CMK (cell line): Measurements from ENCODE around the gene STAMBP.
"Not testable (repeated sequence)": the region's sequence is repeated elsewhere in the genome, so short reads cannot be mapped to it uniquely, and the experiment has no call there.

Source experiments
- DNase-seq: peaks from one replicate; pipeline ENCODE4 v3.0.0-alpha.2; 2010; ENCODE audit warnings: low read depth

Gene STAMBP

GRCh38 chr2:73837847-73838585, 9.3 kb downstream of the STAMBP start:
- DNase-seq, result no peak

DNA sequence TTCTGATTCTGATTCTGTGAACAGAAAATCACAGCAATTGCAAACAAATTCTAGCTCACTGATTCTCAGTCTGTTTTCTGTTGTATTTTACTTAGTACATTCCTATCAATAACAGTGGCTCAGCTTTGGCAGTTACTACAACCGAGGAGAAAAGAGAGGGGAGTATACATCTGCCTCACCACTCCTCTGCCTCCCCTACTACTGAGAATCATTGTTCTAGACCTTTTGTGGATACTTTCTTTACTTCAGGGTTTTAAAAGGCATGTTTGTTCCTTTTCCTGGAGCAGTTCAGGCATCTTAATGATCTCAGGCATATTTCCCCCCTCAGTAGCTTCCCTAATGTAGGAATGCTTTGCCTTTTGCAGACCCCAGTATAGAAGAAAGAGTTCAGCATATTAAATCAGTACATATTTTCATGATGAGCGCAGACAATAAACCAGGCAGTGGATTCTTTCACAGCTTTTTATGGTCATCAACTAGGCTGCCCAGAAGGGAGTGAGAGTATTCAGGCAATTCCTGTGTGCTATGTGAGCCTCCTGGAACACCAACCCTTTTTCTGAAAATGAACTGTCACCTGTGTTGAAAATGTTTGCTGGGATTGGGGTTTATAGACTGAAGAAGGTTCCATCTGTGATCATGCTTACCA, 10.3 kb downstream of the STAMBP start:
- DNase-seq, result no peak

DNA sequence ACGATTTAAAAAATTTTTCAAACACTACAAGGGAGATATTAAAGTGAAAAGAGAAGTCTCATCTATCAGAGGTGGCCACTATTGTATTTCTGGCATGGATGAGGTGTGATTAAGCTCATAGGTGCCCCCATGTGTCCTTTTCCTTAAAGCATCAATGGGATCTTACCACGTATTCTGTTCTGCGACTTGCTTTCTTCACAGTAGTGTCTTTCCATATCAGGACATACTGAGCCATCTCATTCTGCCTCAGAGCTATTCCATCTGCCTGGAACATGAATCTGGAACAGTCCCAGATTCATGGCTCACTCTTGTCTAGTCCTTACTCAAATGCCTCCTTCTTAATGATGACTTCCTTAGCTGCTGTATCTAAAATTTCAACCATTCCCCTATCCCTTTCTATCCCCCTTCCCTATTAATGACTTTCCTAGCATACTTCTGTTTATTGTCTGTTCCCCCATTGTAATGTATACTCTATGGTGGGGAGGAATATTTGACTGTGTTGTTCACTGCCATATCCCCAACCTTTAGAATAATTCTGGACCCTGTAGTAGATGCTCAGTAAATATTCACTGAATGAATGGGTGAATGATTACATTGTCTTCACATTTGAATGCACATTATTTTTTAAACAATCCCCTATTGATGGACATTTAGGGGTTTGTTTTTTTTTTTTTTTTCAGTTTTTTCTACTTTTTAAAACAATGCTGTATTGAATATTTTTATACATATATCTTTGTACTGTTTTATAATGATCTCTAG, 11.1 kb downstream of the STAMBP start:
- no peak for DNase-seq

- no peak for DNase-seq
These were observed 13.4 kb downstream of the STAMBP start for GRCh38 chr2:73841912-73842738.

- no peak for DNase-seq
These were observed 13.9 kb downstream of the STAMBP start for GRCh38 chr2:73842739-73843019.

- no peak for DNase-seq
These were observed 15.3 kb downstream of the STAMBP start for GRCh38 chr2:73844087-73844486.

DNA sequence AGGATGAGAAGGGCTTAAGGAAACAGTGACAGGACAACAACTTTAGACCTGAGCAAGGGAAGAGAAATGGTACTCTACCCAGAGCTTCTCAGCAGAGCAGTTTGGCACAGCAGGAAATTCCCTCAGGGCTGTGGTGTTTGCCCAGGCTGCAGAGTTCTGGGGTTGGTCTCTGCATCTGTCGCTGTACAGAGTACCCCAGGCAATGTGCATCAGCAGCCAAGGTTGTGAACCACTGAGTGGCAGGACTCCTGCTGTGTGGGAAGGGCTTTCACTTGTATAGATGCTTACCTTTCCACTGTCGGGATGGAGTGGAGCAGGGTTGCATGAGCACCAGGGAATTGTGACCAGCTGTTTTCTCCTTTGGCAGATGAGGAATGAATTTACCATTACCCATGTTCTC, 21.2 kb downstream of the STAMBP start:
- no peak for DNase-seq

DNA sequence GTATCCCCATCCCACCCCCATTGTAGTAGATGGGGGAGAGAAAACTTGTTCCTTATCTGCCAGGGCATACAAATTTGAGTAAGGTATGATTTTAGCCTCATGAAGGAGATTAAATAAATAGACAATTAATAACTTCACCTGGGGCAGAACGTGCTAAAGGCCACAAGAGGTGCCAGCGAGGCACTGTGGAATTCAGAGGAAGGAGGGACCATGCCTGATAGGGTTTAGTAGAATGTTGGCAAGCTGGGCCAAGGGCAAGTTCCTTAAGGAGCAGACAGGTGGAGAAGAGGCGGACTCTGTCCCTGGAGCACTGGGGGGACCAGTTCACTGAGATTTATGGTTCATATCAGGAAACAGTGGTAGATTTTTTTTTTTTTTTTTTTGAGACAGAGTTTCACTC, 22.5 kb downstream of the STAMBP start:
- DNase-seq, result no peak

- DNase-seq, result no peak
These were observed 23.3 kb downstream of the STAMBP start for GRCh38 chr2:73852020-73852419.

GRCh38 chr2:73855526-73855925, 26.8 kb downstream of the STAMBP start:
- DNase-seq, result no peak

GRCh38 chr2:73856214-73856613, 27.5 kb downstream of the STAMBP start:
- no peak for DNase-seq

DNA sequence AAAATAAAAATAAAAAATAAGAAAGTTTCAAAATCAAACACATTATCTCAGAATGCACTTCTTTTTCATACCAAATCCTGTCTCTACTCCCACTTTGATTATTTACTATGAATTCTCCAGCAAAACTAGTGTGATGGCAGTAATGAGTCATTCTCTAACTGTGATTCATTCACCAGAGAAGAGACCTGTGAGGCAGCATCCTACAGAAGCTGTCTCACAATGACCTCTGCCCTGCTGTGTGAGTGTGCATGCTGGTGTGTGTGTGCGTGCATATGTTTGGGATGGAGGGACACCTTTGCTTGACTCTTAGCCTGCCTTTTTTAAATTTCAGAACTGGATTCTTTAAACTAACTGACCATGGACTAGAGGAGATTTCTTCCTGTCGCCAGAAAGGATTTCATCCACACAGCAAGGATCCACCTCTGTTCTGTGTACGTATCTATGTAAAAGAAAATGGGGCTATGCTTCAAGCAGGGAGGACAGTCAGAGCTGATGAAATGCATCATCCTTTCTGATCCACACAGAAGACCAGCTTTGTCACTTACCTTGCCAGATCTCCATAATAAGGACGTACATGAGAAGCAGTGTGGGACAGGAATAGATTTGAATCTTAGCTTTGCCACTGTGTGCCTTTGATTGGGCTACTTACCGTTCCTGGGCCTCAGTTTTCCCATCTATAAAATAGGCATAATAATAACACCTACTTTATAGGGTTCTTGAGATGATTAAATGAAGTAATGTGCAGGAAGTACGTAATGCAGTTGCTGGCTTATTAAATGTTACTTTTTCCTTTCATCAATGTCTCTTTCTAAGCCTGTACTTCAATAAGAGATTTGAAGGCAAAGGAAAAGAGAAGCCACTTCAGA, 31.2 kb downstream of the STAMBP start:
- no peak for DNase-seq

GRCh38 chr2:73862987-73863386, 34.2 kb downstream of the STAMBP start:
- DNase-seq, result no peak

DNA sequence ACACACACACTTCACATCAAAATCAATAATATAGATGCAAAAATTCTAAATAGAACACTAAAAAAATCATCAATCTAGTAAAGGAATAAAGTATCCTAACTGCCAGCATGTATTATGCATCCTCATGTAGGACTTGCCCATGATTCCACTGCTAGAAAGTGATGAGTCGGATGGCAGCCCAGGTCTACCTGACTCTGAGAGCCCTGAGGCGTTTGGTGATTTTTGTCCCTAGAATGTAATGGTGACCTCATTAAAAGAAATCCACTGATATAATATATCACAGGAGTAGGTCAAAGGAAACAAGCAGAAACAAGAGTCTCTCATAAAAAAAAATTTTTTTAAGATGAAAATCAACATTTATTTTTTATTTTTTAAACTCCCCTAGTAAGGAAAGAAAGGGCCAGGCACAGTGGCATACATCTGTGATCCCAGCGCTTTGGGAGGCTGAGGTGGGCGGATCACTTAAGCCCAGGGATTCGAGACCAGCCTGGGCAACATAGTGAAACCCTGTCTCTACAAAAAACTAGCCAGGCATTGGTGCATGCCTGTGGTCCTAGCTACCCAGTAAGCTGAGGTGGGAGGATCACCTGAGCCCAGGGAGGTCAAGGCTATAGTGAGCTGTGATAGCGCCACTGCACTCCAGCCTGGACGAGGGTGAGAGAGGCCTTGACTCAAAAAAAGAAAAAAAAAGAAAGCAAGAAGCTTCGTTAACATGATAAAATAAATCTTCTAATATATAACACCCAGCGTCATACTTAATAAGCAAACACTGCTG, 39.6 kb downstream of the STAMBP start:
- no peak for DNase-seq

- DNase-seq, result no peak
These were observed 41.3 kb downstream of the STAMBP start for GRCh38 chr2:73870084-73870483.

DNA sequence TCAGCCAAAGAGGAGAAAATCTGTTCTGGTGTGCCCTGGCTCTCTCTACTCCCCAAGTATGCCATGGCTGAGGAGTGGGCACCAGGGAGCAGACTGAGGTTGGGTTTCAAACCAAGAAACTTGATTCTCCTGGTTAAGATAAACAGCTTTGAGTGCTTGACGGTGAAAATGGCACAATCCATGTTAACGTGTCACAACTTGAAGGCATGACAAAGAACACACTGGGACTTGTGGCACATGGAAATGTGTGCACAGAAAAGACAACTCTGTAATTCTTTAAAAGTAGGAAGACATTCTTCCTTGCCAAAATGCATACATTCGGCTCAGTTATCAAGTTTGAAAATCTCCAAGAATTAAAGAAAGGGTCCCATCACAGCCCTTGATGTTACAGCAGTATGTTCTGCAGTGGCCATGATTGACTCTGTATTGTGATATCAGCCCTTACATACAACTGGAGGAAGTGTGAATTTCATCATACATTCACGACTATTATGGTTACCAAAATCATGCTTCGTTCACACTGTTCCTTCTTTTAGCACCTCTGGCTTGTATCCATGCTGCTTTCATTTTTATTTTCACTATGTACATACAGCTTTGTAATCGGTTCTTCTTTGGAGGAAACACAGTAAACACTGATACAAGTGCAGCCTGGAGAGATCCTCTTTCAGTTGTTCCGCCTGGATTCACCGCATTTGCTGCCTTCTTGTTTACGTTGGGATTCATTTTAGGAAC, 48.5 kb downstream of the STAMBP start:
- no peak for DNase-seq

- DNase-seq, result not testable (repeated sequence)
These were observed 49.2 kb downstream of the STAMBP start for GRCh38 chr2:73877984-73878383.

DNA sequence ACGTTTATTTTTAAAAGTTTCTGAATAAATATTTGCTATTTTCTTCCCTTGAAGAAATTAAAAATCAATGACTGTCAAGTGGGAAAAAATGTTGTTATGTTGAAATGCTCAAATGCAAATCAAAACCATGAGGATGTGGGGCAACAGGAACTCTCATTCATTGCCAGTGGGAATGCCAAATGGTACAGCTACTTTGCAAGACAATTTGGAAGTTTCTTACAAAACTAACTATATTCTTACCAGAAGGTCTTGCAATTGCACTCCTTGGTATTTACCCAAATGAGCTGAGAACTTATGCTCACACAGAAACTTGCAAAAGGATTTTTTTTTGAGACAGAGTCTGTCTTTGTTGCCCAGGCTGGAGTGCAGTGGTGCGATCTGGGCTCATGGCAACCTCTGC, 56.6 kb downstream of the STAMBP start:
- DNase-seq, result no peak

DNA sequence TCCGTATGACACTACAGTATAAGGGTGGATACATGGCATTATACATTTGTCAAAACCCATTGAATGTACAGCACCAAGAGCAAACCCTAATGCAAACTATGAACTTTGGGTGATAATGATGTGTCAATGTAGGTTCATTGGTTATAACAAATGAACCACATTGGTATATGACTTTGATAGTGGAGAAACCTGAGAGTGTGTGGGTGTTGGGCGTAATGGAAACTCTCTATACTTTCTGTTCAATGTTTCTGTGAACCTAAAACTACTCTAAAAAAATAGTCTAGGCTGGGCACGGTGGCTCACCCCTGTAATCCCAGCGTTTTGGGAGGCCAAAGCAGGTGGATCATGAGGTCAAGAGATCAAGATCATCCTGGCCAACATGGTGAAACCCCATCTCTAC, 57.6 kb downstream of the STAMBP start:
- DNase-seq, result no peak
